Caco-2 (cell line): ENCODE data around the gene NTRK2. TPM values are rescaled to one million over a fixed set of nuclear protein-coding genes. Genes with fewer than 3 reads are reported as not detected.

Source experiments
- BruUV-seq: library from RNA; stranded (reverse); fragments of 400-500 nt; replicated peaks from 2 replicates; lab custom pipeline; 2021; lab: Mats Ljungman, UMichigan
- CTCF ChIA-PET: fragments of 300-600 bp; sonication (Branson Sonifier 250); formaldehyde crosslinking; loops from one replicate; lab custom pipeline; 2022; ENCODE audit warnings: antibody characterized with exemption; lab: Charles Lee
- POLR2A ChIA-PET: fragments of 300-600 bp; sonication (Branson Sonifier 250); formaldehyde crosslinking; loops from one replicate; lab custom pipeline; 2022; ENCODE audit warnings: antibody characterized with exemption; lab: Charles Lee
- DNase-seq, 2 experiments: peaks; one replicate each; pipeline versions ENCODE4 v3.0.0 to v3.0.0-alpha.2; 2020 to 2022
- H3K27me3 ChIP-seq: replicated peaks from 2 replicates; pipeline ENCODE4 v1.6.0; 2011; ENCODE audit warnings: low read length; ENCODE audit not compliant: control insufficient read depth, insufficient read depth
- H3K36me3 ChIP-seq: 2 replicates; pipeline ENCODE4 v1.5.1; 2011; ENCODE audit warnings: low read length; ENCODE audit not compliant: control insufficient read depth, insufficient read depth
- H3K4me1 ChIP-seq: fragments of 250-450 bp; sonication (Bioruptor Pico); 2 replicates; pipeline ENCODE4 v1.5.1; 2020; ENCODE audit warnings: mild to moderate bottlenecking
- H3K4me3 ChIP-seq: 2 replicates; pipeline ENCODE4 v1.5.1; 2011; ENCODE audit warnings: low read depth, mild to moderate bottlenecking, control low read depth, low read length
- H3K9me3 ChIP-seq: fragments of 250-450 bp; sonication (Bioruptor Pico); 2 replicates; pipeline ENCODE4 v1.5.1; 2020; ENCODE audit warnings: mild to moderate bottlenecking, moderate library complexity
- H3K27ac Mint-ChIP-seq: one replicate; pipeline ENCODE4 v1.8.0; 2022; ENCODE audit warnings: mixed read lengths; ENCODE audit not compliant: unreplicated experiment
- H3K27me3 Mint-ChIP-seq: one replicate; pipeline ENCODE4 v1.8.0; 2022; ENCODE audit warnings: mixed read lengths; ENCODE audit not compliant: insufficient read depth, unreplicated experiment
- H3K36me3 Mint-ChIP-seq: one replicate; pipeline ENCODE4 v1.8.0; 2022; ENCODE audit warnings: mild to moderate bottlenecking, mixed read lengths; ENCODE audit not compliant: insufficient read depth, unreplicated experiment
- H3K4me1 Mint-ChIP-seq: one replicate; pipeline ENCODE4 v1.8.0; 2022; ENCODE audit warnings: low read depth, mixed read lengths; ENCODE audit not compliant: unreplicated experiment
- H3K4me3 Mint-ChIP-seq: one replicate; pipeline ENCODE4 v1.8.0; 2022; ENCODE audit warnings: mild to moderate bottlenecking, moderate library complexity, mixed read lengths; ENCODE audit not compliant: unreplicated experiment
- H3K9me3 Mint-ChIP-seq: one replicate; pipeline ENCODE4 v1.8.0; 2022; ENCODE audit warnings: mixed read lengths; ENCODE audit not compliant: unreplicated experiment
- intact Hi-C: fragments of 100-400 bp; cut with micrococcal nuclease; formaldehyde crosslinking; loops from one replicate; pipeline ENCODE4 v1.10.0; 2022; ENCODE audit not compliant: unreplicated experiment
- total RNA-seq: library from RNA; stranded (reverse); gene quantifications from 2 replicates; pipeline ENCODE4 v1.2.3, GENCODE V29; 2022
- TF ChIP-seq, protein P1 (sequence below), 2 experiments: fragments of 200-600 bp in 1 of 2; IDR thresholded peaks; 1 replicate in 1 of 2; 2 replicates in 1 of 2; pipeline versions ENCODE4 v1.5.1 to v1.8.0; 2011 to 2022; ENCODE audit warnings: antibody characterized with exemption in 1 of 2, control low read depth in 1 of 2, inconsistent platforms in 1 of 2, low read depth in 1 of 2, low read length in 1 of 2, mild to moderate bottlenecking in 1 of 2, moderate library complexity in 1 of 2; ENCODE audit not compliant: insufficient read depth in 1 of 2, severe bottlenecking in 1 of 2, unreplicated experiment in 1 of 2

Gene NTRK2
- total RNA-seq, 1 experiment from 2014 or later: not detected

DNA sequence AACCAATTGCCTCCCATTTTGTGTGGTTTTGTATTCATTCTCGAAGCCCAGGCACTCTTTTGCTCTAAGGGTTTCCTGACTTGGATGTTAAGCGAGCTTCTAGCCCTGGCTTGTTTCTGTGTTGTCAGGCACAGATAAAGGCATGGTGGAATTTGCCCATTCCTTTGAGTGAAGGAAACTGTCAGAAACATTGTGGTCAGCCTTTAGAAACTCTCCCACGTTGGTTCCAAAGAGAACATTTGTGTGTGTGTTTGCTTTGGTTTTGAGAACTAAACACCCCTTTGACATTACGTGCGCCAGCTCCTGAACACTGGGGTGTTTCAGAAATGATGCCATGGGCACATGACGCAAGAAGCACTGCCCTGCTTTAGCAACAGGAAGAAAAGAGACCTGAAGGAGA is 320.9 kb downstream of the NTRK2 start:
- Histone ChIP-seq H3K4me1 (no peaks in the 10 kb centered on the region), H3K36me3 (no peaks in the 10 kb centered on the region), H3K9me3 (no peaks in the 10 kb centered on the region), H3K4me3 (no peak overlapping the region), H3K27me3 (no peaks in the 10 kb centered on the region)
- Mint-ChIP-seq H3K9me3 (no peaks in the 10 kb centered on the region), H3K27me3 (peaks cover 3% of the 10 kb centered on the region), H3K27ac (no peak overlapping the region), H3K36me3 (no peaks in the 10 kb centered on the region), H3K4me1 (no peaks in the 10 kb centered on the region), H3K4me3 (no peak overlapping the region)
- intact Hi-C loops: no loop called here
- TF ChIP-seq, protein P1, sequence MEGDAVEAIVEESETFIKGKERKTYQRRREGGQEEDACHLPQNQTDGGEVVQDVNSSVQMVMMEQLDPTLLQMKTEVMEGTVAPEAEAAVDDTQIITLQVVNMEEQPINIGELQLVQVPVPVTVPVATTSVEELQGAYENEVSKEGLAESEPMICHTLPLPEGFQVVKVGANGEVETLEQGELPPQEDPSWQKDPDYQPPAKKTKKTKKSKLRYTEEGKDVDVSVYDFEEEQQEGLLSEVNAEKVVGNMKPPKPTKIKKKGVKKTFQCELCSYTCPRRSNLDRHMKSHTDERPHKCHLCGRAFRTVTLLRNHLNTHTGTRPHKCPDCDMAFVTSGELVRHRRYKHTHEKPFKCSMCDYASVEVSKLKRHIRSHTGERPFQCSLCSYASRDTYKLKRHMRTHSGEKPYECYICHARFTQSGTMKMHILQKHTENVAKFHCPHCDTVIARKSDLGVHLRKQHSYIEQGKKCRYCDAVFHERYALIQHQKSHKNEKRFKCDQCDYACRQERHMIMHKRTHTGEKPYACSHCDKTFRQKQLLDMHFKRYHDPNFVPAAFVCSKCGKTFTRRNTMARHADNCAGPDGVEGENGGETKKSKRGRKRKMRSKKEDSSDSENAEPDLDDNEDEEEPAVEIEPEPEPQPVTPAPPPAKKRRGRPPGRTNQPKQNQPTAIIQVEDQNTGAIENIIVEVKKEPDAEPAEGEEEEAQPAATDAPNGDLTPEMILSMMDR (IDR thresholded peaks at IDR 0.05; ENCODE audit: insufficient read depth in 1 of 2, low read depth in 1 of 2, low read length in 1 of 2, severe bottlenecking in 1 of 2, unreplicated experiment in 1 of 2): no peak
- DNase-seq: no peak
- ChIA-PET CTCF (no interaction called here), POLR2A (no interaction called here)
- BruUV-seq: no TSS peak

DNA sequence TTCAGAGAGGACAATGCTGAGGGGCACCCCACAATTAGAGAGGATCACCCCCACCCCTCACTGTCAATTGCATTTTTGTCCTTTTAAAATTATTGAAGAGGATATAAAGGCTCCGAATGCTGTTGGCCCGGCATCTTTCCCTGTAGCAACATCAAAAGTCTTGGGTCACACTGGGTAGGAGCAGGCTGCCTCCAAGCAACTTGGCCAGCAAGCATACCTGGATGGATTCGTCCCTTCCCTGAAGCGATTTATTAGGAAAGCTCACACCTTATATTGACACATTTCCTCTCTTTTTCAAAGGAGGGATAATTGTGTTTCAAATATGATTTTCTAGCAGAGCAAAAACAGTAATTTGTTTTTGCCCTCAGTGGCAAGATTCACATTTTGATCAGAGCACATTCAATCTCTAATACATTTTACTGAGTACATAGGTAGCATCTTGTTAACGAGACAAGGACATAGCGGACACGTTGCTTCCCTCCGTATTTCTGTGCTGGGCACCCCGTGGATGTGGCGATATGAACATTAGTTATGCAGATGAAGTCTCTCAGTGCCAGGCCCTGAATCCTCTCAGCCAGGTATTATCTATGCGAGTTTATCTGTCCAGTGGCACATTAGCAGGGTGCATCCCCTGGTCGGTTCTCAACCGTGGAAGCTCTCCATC is 321.5 kb downstream of the NTRK2 start:
- H3K4me3 ChIP-seq: no peak overlapping the region
- BruUV-seq: no TSS peak
- POLR2A ChIA-PET: no interaction called here
- no peaks in the 10 kb centered on the region for H3K9me3 Mint-ChIP-seq
- CTCF ChIA-PET: no interaction called here
- no peaks in the 10 kb centered on the region for H3K36me3 ChIP-seq
- no peak overlapping the region for H3K4me3 Mint-ChIP-seq
- TF ChIP-seq, protein P1 (IDR thresholded peaks at IDR 0.05; ENCODE audit: insufficient read depth in 1 of 2, low read depth in 1 of 2, low read length in 1 of 2, severe bottlenecking in 1 of 2, unreplicated experiment in 1 of 2): no peak
- no peaks in the 10 kb centered on the region for H3K4me1 ChIP-seq
- no peak overlapping the region for H3K27ac Mint-ChIP-seq
- no peak for DNase-seq
- H3K9me3 ChIP-seq: no peaks in the 10 kb centered on the region
- intact Hi-C loops: no loop called here
- no peaks in the 10 kb centered on the region for H3K27me3 ChIP-seq
- no peaks in the 10 kb centered on the region for H3K36me3 Mint-ChIP-seq
- H3K27me3 Mint-ChIP-seq: peaks cover 3% of the 10 kb centered on the region
- H3K4me1 Mint-ChIP-seq: no peaks in the 10 kb centered on the region

DNA sequence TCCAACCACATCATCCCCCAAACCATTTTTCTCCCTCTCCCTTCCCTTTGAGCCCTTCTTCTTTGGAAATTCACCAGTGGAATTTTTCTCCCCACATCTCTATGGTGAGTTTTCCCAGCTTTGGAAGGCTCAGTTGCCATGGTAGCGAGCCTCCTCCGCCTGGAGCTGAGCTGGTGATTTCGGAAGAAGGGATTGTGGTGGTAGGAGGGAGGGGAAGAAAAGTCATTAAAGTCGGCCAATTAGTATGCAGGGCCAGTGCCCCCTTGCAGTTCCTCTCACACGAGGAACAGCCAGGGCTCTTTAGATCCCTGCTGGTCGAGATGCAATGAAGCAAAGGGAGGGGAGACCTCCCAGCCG is 322.0 kb downstream of the NTRK2 start:
- Histone ChIP-seq H3K36me3 (no peaks in the 10 kb centered on the region), H3K27me3 (no peaks in the 10 kb centered on the region), H3K9me3 (no peaks in the 10 kb centered on the region), H3K4me3 (no peak overlapping the region), H3K4me1 (no peaks in the 10 kb centered on the region)
- Mint-ChIP-seq H3K27ac (no peak overlapping the region), H3K4me1 (no peaks in the 10 kb centered on the region), H3K9me3 (no peaks in the 10 kb centered on the region), H3K4me3 (no peak overlapping the region), H3K36me3 (no peaks in the 10 kb centered on the region), H3K27me3 (peaks cover 2% of the 10 kb centered on the region)
- intact Hi-C loops: no loop called here
- ChIA-PET CTCF (no interaction called here), POLR2A (no interaction called here)
- TF ChIP-seq, protein P1 (IDR thresholded peaks at IDR 0.05; ENCODE audit: insufficient read depth in 1 of 2, low read depth in 1 of 2, low read length in 1 of 2, severe bottlenecking in 1 of 2, unreplicated experiment in 1 of 2): no peak
- no peak for DNase-seq
- no TSS peak for BruUV-seq
